GM12801 (cell line): ENCODE results near the gene ODF2L.

ENCODE experiments used
- TF ChIP-seq, protein P1 (sequence below): IDR thresholded peaks from one replicate; pipeline ENCODE4 v1.5.1; 2011; ENCODE audit warnings: control low read depth; ENCODE audit not compliant: insufficient read length; ENCODE audit errors: extremely low read depth

The ODF2L gene

DNA sequence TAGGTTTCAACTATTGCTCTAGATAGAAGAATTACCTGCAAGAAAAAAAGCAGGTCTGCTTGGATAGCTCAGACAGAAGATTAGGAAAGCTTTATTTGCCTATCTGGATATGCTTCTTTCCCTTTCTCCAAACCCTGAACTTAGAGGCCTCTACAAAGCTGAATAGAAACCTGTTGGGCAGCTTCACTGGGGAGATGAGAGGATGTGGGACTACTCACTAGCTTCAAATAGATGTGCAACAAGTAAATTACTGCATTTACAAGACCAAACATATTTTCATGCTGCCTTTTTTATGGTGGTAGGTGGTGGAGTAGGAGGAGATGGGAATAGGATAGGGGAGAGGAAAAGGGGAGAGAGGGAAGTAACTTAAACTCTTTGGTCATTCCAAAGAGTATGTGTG is 34.3 kb upstream of the ODF2L start:
- TF ChIP-seq, protein P1, sequence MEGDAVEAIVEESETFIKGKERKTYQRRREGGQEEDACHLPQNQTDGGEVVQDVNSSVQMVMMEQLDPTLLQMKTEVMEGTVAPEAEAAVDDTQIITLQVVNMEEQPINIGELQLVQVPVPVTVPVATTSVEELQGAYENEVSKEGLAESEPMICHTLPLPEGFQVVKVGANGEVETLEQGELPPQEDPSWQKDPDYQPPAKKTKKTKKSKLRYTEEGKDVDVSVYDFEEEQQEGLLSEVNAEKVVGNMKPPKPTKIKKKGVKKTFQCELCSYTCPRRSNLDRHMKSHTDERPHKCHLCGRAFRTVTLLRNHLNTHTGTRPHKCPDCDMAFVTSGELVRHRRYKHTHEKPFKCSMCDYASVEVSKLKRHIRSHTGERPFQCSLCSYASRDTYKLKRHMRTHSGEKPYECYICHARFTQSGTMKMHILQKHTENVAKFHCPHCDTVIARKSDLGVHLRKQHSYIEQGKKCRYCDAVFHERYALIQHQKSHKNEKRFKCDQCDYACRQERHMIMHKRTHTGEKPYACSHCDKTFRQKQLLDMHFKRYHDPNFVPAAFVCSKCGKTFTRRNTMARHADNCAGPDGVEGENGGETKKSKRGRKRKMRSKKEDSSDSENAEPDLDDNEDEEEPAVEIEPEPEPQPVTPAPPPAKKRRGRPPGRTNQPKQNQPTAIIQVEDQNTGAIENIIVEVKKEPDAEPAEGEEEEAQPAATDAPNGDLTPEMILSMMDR: no peak

DNA sequence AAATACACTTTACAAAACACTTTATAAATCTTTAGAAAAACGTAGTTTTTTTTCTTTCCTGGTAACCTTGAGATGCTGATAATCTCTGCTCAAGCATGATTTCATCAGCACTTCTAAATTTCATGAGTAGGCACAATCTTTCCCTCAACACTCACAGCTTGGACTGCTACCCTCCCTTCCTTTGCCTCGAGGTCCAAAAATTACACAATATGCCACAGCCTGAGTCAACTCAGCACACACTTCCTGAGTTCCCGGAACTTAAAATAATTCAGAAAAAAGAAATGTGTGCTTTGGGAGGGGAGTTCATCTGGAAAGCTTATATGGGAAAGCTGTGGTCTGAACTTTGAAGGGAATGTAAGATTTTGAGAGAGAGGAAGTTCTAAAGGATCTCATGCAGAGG is 33.7 kb upstream of the ODF2L start:
- TF ChIP-seq, protein P1: no peak

DNA sequence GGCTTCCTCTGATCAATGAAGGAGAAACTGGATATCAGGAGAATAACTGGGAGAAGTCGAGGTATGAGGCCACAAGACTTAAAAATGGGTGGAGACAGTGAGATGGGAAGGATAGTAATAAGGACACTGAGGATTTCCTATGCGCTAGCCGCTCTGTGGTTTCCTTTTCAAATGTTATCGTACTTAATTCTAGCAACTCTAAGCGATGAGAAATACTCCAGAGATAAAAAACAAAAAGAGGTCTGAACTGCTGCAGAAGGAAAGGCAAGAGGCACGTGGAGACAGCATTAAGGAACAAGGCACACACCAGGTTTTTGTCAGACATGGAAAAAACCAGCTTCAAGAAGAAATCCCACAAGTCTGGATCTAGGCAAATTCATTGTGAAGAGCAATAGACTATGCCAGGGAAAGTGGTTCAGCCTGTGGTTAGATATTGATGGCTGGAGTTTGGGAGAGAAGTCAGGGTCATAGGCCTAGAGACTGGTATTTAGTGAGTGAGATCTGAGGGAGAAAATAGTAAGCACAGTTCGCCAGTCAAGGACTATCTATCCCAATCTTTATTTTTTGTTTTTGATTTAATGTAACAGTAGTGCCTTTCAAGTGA is 33.1 kb upstream of the ODF2L start:
- TF ChIP-seq, protein P1: no peak

DNA sequence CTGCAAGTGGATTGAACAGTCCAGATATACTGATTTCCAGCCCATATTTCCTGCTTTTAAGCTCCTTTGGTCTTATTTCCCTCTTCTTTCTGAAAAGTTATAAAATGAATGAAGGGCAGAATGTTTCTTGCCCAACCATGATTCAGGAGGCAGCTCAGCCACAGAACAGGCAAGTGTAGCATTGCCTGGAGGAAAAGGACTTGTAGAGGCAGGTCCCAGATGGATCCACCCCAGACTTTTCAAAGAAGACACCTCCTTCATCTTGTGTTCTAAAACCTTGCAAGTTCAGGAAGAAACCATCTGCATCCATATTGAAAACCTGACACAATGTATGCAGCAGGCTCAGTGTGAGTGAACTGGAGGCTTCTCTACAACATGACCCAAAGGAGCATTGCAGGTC is 27.8 kb upstream of the ODF2L start, which contains the start of gene CLCA2:
TSS of gene CLCA2 (plus strand) at position 299 of the 400 bp plus-strand sequence. CDS start at position 376, 77 bp downstream.
- TF ChIP-seq, protein P1: no peak

DNA sequence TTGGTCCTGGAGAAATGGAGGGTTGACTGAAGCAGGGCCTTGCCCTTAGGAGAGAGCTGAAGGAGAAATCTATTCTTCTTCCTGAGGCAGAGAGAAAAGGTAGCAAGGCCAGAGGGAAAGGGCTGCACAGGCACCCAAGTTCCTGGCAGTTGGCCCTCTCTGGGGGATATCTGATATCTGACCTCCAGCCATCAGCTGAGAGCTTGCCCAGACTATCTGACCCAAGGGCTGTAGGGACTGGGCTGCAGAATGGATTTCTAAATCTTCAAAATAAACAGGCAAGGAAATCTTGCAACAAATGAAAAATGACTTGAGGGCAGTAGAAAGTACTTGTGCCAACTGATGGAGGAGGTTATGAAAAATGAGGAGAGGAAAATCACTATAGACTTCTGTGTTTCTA is 27.4 kb upstream of the ODF2L start:
- TF ChIP-seq, protein P1: no peak

DNA sequence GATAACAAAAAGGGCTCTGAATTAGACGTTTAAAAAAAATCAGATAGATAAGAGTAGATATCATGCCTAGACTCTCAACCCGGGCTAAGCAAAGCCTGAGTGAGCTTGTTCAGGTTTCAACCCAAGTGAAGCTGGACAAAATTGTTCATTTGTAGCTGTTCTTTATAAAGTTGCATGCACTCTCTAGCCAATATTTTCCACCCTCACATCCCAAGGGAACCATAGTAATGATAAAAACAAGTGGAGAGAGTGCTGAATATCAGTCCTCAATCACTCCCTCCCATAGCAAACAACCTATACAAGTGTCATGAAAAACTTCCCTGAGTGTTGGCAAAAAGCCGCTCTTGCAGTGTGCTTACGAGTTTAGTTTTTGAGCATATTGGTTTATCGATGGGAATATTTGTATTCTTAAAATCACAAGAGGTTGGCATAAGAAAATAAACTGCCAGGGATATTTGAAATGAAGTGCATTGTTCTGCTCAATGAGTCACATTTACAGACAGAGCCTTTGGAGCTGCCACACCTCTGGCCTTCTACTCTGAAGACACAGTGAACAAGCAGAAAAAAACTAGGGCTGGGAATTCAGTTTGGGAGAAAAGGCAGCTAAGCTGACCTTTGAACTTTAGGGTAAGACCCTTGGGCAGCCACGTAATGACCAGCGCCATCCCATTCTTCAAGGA is 25.6 kb upstream of the ODF2L start:
- TF ChIP-seq, protein P1: no peak

DNA sequence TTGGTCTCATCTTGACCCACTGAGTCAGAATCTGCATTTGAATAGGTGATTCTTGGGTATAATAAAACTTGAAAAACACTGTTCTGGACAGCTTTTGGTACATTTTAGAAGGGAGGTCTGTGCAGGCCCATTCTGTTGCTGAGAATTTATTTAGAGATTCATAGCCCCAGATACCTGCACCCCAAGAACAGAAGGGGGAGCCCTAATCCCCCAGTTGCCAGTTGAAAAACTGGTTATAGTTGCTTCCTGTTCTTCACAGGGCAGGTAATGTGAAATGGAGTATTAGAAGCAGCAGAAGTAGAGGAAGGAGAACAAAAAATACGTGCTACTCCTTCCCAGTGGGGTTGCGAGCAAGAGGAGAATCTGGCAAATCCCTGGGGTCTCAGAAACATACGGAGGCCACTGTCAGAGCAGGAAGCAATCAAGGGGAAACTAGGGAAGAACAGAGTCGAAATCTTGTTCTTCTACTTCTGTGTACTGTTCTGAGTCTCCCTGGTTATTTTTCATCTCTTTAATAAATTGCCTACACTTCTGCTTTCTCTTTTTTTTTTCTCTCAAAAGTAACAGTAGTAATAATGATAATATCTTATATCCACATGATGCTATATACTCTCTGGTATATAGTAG is 23.3 kb upstream of the ODF2L start:
- TF ChIP-seq, protein P1: no peak
